ENCODE results near the gene ARMCX1.
"Not testable (repeated sequence)": the region's sequence is repeated elsewhere in the genome, so short reads cannot be mapped to it uniquely, and the experiment has no call there.

Gene ARMCX1

GRCh38 chrX:101550362-101550750 lies at the start of gene ARMCX1:
ARMCX1 (plus strand) TSS chrX:101550547; CDS start chrX:101552931, 2,384 bp downstream.
- peak; percentile 27 for DNase-seq (ENCODE audit: low read depth)

- not testable (repeated sequence) for DNase-seq (ENCODE audit: low read depth)
These were observed 47.4 kb upstream of the ARMCX1 start for GRCh38 chrX:101502929-101503328.

GRCh38 chrX:101507372-101507771 lies 43.0 kb upstream of the ARMCX1 start:
- no peak for DNase-seq (ENCODE audit: low read depth)

GRCh38 chrX:101507986-101508385 lies 42.4 kb upstream of the ARMCX1 start:
- no peak for DNase-seq (ENCODE audit: low read depth)

GRCh38 chrX:101530944-101531343 lies 19.4 kb upstream of the ARMCX1 start:
- no peak for DNase-seq (ENCODE audit: low read depth)

- no peak for DNase-seq (ENCODE audit: low read depth)
These were observed 11.2 kb upstream of the ARMCX1 start for GRCh38 chrX:101539116-101539515.

GRCh38 chrX:101550751-101551379 lies 518 bp downstream of the ARMCX1 start:
- no peak for DNase-seq (ENCODE audit: low read depth)

GRCh38 chrX:101551380-101551767 lies 1.0 kb downstream of the ARMCX1 start:
- DNase-seq (ENCODE audit: low read depth) = no peak

GRCh38 chrX:101552714-101553113 lies 2.4 kb downstream of the ARMCX1 start:
- no peak for DNase-seq (ENCODE audit: low read depth)

GRCh38 chrX:101564651-101565050 lies 14.3 kb downstream of the ARMCX1 start:
- no peak for DNase-seq (ENCODE audit: low read depth)

- DNase-seq (ENCODE audit: low read depth) = no peak
These were observed 45.5 kb downstream of the ARMCX1 start for GRCh38 chrX:101595739-101596419.

- not testable (repeated sequence) for DNase-seq (ENCODE audit: low read depth)
These were observed 49.2 kb downstream of the ARMCX1 start for GRCh38 chrX:101599592-101599991.

- DNase-seq (ENCODE audit: low read depth) = no peak
These were observed 51.7 kb downstream of the ARMCX1 start for GRCh38 chrX:101602077-101602476.

Data from activated T-cell treated with anti-CD3 and anti-CD28 coated beads for 48 hours (primary cell).